GM18511 (cell line): ENCODE measurements around the gene CYP26B1.

Experiments used
- ATAC-seq: cut with Tn5 transposase; IDR thresholded peaks from one replicate; pipeline ENCODE4 v1.9.1; 2021; ENCODE audit warnings: mild to moderate bottlenecking, moderate library complexity; ENCODE audit not compliant: unreplicated experiment

CYP26B1 gene

GRCh38 chr2:72084584-72084976 is 63.1 kb downstream of the CYP26B1 start:
- ATAC-seq: no peak

- ATAC-seq: no peak
These were observed 63.7 kb downstream of the CYP26B1 start for GRCh38 chr2:72083751-72084583.

DNA sequence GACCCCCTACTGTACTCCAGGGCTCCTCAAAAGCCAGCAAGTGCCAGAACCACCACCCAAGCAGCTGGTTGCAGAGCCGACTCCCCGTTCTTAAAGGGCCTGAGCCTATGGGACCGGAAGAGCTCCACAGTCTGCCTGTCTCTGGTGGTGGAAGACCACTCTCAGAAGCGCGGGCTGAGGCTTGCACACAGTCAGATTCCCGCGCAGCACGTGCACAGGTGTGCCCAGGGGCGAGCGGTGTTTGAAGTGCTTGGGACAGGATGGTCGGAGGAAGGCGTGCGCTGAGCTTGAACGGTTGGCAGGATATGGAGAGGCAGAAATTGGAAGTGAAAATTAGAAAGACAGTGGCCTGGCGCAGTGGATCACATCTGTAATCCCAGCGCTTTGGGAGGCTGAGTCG is 64.8 kb downstream of the CYP26B1 start:
- ATAC-seq: no peak

DNA sequence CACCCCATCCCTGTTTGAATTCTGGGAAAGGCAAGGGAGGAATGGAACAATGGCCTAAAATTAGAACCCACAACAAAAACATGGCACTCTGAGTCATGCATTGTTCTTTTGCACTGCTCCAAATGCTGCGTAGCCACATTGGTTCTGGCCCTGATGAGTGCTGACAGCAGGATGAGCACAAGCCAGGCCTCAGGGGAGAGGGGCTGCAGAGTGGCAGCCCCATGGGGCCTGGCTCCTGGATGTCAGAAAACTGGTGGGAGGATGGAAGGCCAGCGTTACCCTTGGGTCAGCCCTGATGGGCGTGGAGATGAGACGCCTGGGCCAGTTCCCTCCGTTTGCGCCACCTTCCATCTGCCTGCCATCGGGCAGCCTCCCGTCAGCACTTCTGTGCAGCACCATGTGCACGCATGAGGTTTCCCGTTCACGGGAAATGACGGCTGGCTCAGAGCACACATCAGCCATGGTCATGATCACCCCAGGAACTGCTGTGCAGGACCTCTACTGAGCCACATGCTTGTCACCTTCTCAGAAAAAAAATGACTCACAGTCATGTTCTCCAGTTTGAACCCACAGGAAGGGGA is 65.6 kb downstream of the CYP26B1 start:
- no peak for ATAC-seq

DNA sequence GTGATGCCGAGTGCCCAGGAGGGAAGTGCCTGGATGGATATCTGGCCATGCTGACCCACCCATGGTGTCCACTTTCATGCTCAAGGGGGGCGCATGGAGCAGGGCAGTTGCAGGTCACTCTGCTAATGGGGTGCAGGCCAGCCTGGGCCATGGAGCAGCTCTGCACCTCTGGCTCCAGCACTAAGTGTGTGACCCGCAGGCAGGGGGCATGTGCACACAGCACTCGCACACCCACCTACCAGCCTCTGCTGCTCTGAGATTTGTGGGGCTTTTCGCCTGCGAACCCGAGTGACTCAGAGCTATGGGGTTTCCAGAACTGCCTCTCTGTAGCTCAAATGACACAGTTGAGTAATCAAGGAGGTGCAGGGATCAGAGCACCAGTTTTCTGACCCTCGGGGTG is 66.2 kb downstream of the CYP26B1 start:
- ATAC-seq: no peak

GRCh38 chr2:72080286-72081145 is 67.1 kb downstream of the CYP26B1 start:
- no peak for ATAC-seq
